Measurements from ENCODE around the gene C11orf58. TPM values are rescaled to one million over a fixed set of nuclear protein-coding genes. Genes with fewer than 3 reads are reported as not detected.
A peak's percentile ranks its signal among the peaks of the same experiment; 100 is the strongest.

C11orf58 gene
- total RNA-seq (117 TPM), polyA plus RNA-seq (ENCODE audit: insufficient read depth, low read depth, low replicate concordance) (113 TPM)
- long read RNA-seq, donor 1, full-length matches to known transcripts: 147 of 174 reads
- long read RNA-seq, donor 1, partial matches to known transcripts: 27 of 174 reads
- long read RNA-seq, donor 1, other reads (novel, unspliced or antisense): 0 of 174 reads
- long read RNA-seq, donor 2, full-length matches to known transcripts: 192 of 244 reads
- long read RNA-seq, donor 2, partial matches to known transcripts: 40 of 244 reads
- long read RNA-seq, donor 2, other reads (novel, unspliced or antisense): 12 of 244 reads
- long read RNA-seq, donor 3, full-length matches to known transcripts: 215 of 314 reads
- long read RNA-seq, donor 3, partial matches to known transcripts: 86 of 314 reads
- long read RNA-seq, donor 3, other reads (novel, unspliced or antisense): 13 of 314 reads
- long read RNA-seq, donor 4, full-length matches to known transcripts: 239 of 286 reads
- long read RNA-seq, donor 4, partial matches to known transcripts: 12 of 286 reads
- long read RNA-seq, donor 4, other reads (novel, unspliced or antisense): 35 of 286 reads
- long read RNA-seq, donor 5, transcript C11orf58-201 (5 exons, 2,049 nt): major isoform, 14 of 15 reads
- long read RNA-seq, donor 5, partial matches to known transcripts: 0 of 15 reads
- long read RNA-seq, donor 5, other reads (novel, unspliced or antisense): 0 of 15 reads
- long read RNA-seq, donor 6, full-length matches to known transcripts: 439 of 565 reads
- long read RNA-seq, donor 6, partial matches to known transcripts: 87 of 565 reads
- long read RNA-seq, donor 6, other reads (novel, unspliced or antisense): 39 of 565 reads
- long read RNA-seq, donor 7, transcript C11orf58-201 (5 exons, 2,049 nt): major isoform, 118 of 144 reads
- long read RNA-seq, donor 7, partial matches to known transcripts: 4 of 144 reads
- long read RNA-seq, donor 7, other reads (novel, unspliced or antisense): 18 of 144 reads
- long read RNA-seq, donor 8, full-length matches to known transcripts: 165 of 255 reads
- long read RNA-seq, donor 8, partial matches to known transcripts: 70 of 255 reads
- long read RNA-seq, donor 8, other reads (novel, unspliced or antisense): 20 of 255 reads
- long read RNA-seq, donor 9, full-length matches to known transcripts: 97 of 136 reads
- long read RNA-seq, donor 9, partial matches to known transcripts: 28 of 136 reads
- long read RNA-seq, donor 9, other reads (novel, unspliced or antisense): 11 of 136 reads
- long read RNA-seq, donor 10, full-length matches to known transcripts: 176 of 276 reads
- long read RNA-seq, donor 10, partial matches to known transcripts: 87 of 276 reads
- long read RNA-seq, donor 10, other reads (novel, unspliced or antisense): 13 of 276 reads

DNA sequence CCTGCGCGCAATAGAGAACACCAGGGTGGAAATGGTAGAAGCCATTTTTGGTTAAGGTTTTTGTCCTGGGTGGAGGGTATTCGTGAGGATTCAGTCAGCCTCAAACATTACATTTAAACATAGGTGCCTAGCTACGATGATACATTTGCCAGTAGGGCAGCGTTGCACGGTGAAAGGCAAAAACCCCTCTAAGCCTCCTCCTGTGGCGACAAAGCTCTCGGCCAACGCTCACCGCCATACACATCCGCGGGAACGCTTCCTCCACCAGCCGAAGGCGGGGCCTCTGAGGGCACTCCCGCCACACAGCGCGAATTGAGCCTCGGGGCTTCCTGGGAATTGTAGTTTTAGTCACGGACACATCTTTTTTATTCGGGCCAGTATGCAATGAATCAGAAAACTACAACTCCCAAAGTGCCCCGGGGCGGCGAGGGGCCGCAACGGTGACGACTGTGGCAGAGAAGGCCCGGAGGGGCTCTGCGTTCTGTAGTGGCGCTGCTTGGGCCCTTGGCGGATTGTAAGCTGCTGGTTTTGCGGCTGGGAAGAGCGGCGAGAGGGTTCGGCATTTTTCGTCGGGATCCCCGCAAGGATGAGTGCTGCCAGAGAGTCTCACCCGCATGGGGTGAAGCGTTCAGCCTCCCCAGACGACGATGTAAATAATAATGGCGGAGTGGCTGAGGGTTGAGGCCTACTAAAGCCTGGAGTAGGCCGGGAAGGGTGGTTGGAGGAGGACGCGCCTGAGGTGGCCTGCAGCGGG is at the start of gene C11orf58:
Gene C11orf58 (plus strand): TSS at position 455 of the 754 bp plus-strand sequence. CDS start 132 bp downstream, at position 587.
- H3K9ac ChIP-seq (ENCODE audit: low read length in 3 of 3): peak within 1 kb of the TSS; percentile 98 to 100 (median 99)
- TF ChIP-seq, protein P1, sequence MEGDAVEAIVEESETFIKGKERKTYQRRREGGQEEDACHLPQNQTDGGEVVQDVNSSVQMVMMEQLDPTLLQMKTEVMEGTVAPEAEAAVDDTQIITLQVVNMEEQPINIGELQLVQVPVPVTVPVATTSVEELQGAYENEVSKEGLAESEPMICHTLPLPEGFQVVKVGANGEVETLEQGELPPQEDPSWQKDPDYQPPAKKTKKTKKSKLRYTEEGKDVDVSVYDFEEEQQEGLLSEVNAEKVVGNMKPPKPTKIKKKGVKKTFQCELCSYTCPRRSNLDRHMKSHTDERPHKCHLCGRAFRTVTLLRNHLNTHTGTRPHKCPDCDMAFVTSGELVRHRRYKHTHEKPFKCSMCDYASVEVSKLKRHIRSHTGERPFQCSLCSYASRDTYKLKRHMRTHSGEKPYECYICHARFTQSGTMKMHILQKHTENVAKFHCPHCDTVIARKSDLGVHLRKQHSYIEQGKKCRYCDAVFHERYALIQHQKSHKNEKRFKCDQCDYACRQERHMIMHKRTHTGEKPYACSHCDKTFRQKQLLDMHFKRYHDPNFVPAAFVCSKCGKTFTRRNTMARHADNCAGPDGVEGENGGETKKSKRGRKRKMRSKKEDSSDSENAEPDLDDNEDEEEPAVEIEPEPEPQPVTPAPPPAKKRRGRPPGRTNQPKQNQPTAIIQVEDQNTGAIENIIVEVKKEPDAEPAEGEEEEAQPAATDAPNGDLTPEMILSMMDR (IDR thresholded peaks at IDR 0.05; ENCODE audit: borderline replicate concordance, extremely low read depth, insufficient read depth): no peak
- H3K27me3 ChIP-seq (ENCODE audit: control insufficient read depth, insufficient read depth, low read length): no peaks in the 10 kb centered on the region
- peak within 1 kb of the TSS; percentile 92 to 97 for H3K27ac ChIP-seq (ENCODE audit: low read depth in 2 of 2, low read length in 2 of 2)
- intact Hi-C loops (cut with DNase I): no loop called here
- FAIRE-seq (peak; percentile 95), DNase-seq (peak; percentile 97 to 99 (median 98))
- H3K4me1 ChIP-seq (ENCODE audit: control insufficient read depth in 2 of 3, insufficient read depth in 2 of 3, low read depth in 1 of 3, low read length in 3 of 3): peaks cover 0 to 11% (median 0%) of the 10 kb centered on the region in 3 donors
- H3K9me3 ChIP-seq (ENCODE audit: control insufficient read depth in 2 of 3, insufficient read depth in 1 of 3, low read length in 3 of 3): no peaks in the 10 kb centered on the region
- peak within 1 kb of the TSS; percentile 98 to 99 (median 99) for H3K4me3 ChIP-seq (ENCODE audit: low read length in 3 of 3)
- H3K36me3 ChIP-seq (ENCODE audit: control insufficient read depth in 2 of 3, insufficient read depth in 3 of 3, low read length in 3 of 3): no peaks in the 10 kb centered on the region

GRCh38 chr11:16690086-16690485 is 48.4 kb upstream of the C11orf58 start:
- Histone ChIP-seq H3K9ac (ENCODE audit: low read length in 3 of 3) (no peak overlapping the region), H3K4me3 (ENCODE audit: low read length in 3 of 3) (no peak overlapping the region), H3K9me3 (ENCODE audit: control insufficient read depth in 2 of 3, insufficient read depth in 1 of 3, low read length in 3 of 3) (no peaks in the 10 kb centered on the region), H3K27me3 (ENCODE audit: control insufficient read depth, insufficient read depth, low read length) (no peaks in the 10 kb centered on the region), H3K36me3 (ENCODE audit: control insufficient read depth in 2 of 3, insufficient read depth in 3 of 3, low read length in 3 of 3) (no peaks in the 10 kb centered on the region), H3K27ac (ENCODE audit: low read depth in 2 of 2, low read length in 2 of 2) (no peak overlapping the region), H3K4me1 (ENCODE audit: control insufficient read depth in 2 of 3, insufficient read depth in 2 of 3, low read depth in 1 of 3, low read length in 3 of 3) (no peaks in the 10 kb centered on the region)
- no peak for FAIRE-seq
- TF ChIP-seq, protein P1 (IDR thresholded peaks at IDR 0.05; ENCODE audit: borderline replicate concordance, extremely low read depth, insufficient read depth): no peak
- intact Hi-C loops (cut with DNase I): no loop called here
- no peak for DNase-seq

- Histone ChIP-seq H3K36me3 (ENCODE audit: control insufficient read depth in 2 of 3, insufficient read depth in 3 of 3, low read length in 3 of 3) (no peaks in the 10 kb centered on the region), H3K4me1 (ENCODE audit: control insufficient read depth in 2 of 3, insufficient read depth in 2 of 3, low read depth in 1 of 3, low read length in 3 of 3) (no peaks in the 10 kb centered on the region), H3K27ac (ENCODE audit: low read depth in 2 of 2, low read length in 2 of 2) (no peak overlapping the region), H3K9me3 (ENCODE audit: control insufficient read depth in 2 of 3, insufficient read depth in 1 of 3, low read length in 3 of 3) (no peaks in the 10 kb centered on the region), H3K27me3 (ENCODE audit: control insufficient read depth, insufficient read depth, low read length) (no peaks in the 10 kb centered on the region), H3K9ac (ENCODE audit: low read length in 3 of 3) (no peak overlapping the region), H3K4me3 (ENCODE audit: low read length in 3 of 3) (no peak overlapping the region)
- intact Hi-C loops (cut with DNase I): no loop called here
- TF ChIP-seq, protein P1 (IDR thresholded peaks at IDR 0.05; ENCODE audit: borderline replicate concordance, extremely low read depth, insufficient read depth): no peak
- FAIRE-seq (no peak), DNase-seq (no peak)
Observed at GRCh38 chr11:16703795-16704194, 34.7 kb upstream of the C11orf58 start.
